Measurements from ENCODE around the gene NAA20.

The NAA20 gene

GRCh38 chr20:20019123-20019522 is 2.0 kb downstream of the NAA20 start:
- DNase-seq (ENCODE audit: low read depth in 3 of 3): no peak

GRCh38 chr20:20020908-20021307 is 3.7 kb downstream of the NAA20 start:
- no peak for DNase-seq (ENCODE audit: low read depth in 3 of 3)

GRCh38 chr20:20021835-20022234 is 4.7 kb downstream of the NAA20 start:
- no peak for DNase-seq (ENCODE audit: low read depth in 3 of 3)

- DNase-seq (ENCODE audit: low read depth in 3 of 3): no peak
Measured at GRCh38 chr20:20022498-20022897, 5.3 kb downstream of the NAA20 start.

GRCh38 chr20:20023395-20023794 is 6.2 kb downstream of the NAA20 start:
- no peak for DNase-seq (ENCODE audit: low read depth in 3 of 3)

GRCh38 chr20:20024942-20025341 is 7.8 kb downstream of the NAA20 start:
- no peak for DNase-seq (ENCODE audit: low read depth in 3 of 3)

- DNase-seq (ENCODE audit: low read depth in 3 of 3): no peak
Measured at GRCh38 chr20:20027284-20027683, 10.1 kb downstream of the NAA20 start.

- DNase-seq (ENCODE audit: low read depth in 3 of 3): no peak
Measured at GRCh38 chr20:20031790-20032189, 14.6 kb downstream of the NAA20 start.

GRCh38 chr20:20034486-20034885 is 17.3 kb downstream of the NAA20 start:
- DNase-seq (ENCODE audit: low read depth in 3 of 3): no peak

- DNase-seq (ENCODE audit: low read depth in 3 of 3): no peak
Measured at GRCh38 chr20:20036756-20037155, 19.6 kb downstream of the NAA20 start.

GRCh38 chr20:20037960-20038359 is 20.8 kb downstream of the NAA20 start:
- no peak for DNase-seq (ENCODE audit: low read depth in 3 of 3)

- DNase-seq (ENCODE audit: low read depth in 3 of 3): no peak
Measured at GRCh38 chr20:20038586-20038985, 21.4 kb downstream of the NAA20 start.

GRCh38 chr20:20039752-20040387 is 22.7 kb downstream of the NAA20 start:
- DNase-seq (ENCODE audit: low read depth in 3 of 3): no peak

GRCh38 chr20:20051767-20052073 is 34.6 kb downstream of the NAA20 start:
- DNase-seq (ENCODE audit: low read depth in 3 of 3): no peak

- DNase-seq (ENCODE audit: low read depth in 3 of 3): peak; percentile 96 to 97 (median 96)
Measured at GRCh38 chr20:20052074-20052970, 35.2 kb downstream of the NAA20 start, which contains the start of the genes CFAP61 and CRNKL1. CFAP61 (plus strand) TSS chr20:20052532; CDS start chr20:20056654, 4,122 bp downstream. CRNKL1 (minus strand) TSS chr20:20052466; CDS start chr20:20052342, 124 bp downstream.

- no peak for DNase-seq (ENCODE audit: low read depth in 3 of 3)
Measured at GRCh38 chr20:20060234-20060998, 43.3 kb downstream of the NAA20 start.

GRCh38 chr20:20063941-20064702 is 47.0 kb downstream of the NAA20 start:
- no peak for DNase-seq (ENCODE audit: low read depth in 3 of 3)

GRCh38 chr20:20065361-20065760 is 48.2 kb downstream of the NAA20 start:
- no peak for DNase-seq (ENCODE audit: low read depth in 3 of 3)

GRCh38 chr20:20070871-20071726 is 53.9 kb downstream of the NAA20 start:
- no peak for DNase-seq (ENCODE audit: low read depth in 3 of 3)

- no peak for DNase-seq (ENCODE audit: low read depth in 3 of 3)
Measured at GRCh38 chr20:20073801-20074371, 56.7 kb downstream of the NAA20 start.

All from stimulated activated CD4-positive, alpha-beta T cell treated with anti-CD3 and anti-CD28 coated beads, TNF-alpha, amount 100 ng/mL, for 24 hours (primary cell).